OCI-M1 (cell line): Measurements from ENCODE around the gene TMEM129.

Source experiments
- DNase-seq: peaks from one replicate; lab custom pipeline; 2025; lab: John Stamatoyannopoulos, UW

Gene TMEM129

DNA sequence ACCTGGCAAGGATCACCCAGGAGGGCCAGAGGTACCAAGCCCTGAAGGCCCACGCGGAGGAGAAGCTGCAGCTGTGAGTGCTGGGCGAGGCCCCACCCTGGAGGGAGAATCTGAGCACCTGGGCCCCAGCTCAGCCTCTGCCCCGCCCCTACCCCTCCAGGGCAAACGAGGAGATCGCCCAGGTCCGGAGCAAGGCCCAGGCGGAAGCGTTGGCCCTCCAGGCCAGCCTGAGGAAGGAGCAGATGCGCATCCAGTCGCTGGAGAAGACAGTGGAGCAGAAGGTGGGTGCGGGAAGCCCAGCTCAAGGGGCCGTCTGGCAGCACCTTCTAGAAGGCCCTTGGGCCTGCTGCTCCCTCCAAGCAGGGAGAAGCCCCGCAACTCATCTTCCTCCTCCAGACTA is 23.4 kb upstream of the TMEM129 start:
- DNase-seq: no peak

DNA sequence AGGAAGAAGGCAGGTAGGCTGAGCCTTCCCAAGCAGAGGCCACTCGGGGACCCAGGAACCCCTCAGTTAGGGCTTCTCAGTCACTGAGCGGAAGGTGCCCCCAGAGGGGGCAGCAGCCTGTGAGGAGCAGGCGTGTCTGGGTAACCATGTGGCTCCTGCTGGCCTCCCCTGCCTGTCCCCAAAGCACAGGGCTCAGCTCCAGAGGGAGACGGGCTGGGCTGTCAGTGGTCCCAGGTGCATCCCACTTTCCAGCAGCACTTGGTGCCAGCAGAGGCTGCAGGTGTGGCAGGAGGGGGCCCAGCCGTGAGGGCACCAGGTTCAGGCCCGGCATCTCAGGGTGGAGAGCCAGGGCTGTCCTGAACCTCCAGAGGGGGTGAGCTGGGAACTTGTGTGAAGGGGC is 22.9 kb upstream of the TMEM129 start:
- no peak for DNase-seq

DNA sequence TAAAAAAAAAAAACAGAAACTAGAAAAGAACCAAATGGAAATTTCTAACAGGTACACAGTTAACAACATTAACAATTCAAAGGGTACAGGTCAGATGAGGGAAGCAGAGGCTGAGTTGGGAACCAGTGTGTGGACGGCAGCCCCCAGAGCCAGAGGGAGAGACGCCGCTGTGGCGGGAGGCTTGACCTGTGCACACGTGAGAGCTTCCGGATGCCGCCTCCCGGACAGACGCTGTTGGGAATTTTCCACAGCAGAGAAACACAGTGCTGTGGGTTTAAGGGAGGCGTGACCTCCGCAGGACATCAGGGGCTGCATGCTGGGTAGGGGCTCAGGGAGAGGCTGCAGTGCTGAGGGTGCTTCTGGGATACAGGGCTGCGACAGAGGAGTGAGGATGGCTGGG is 22.4 kb upstream of the TMEM129 start:
- no peak for DNase-seq

DNA sequence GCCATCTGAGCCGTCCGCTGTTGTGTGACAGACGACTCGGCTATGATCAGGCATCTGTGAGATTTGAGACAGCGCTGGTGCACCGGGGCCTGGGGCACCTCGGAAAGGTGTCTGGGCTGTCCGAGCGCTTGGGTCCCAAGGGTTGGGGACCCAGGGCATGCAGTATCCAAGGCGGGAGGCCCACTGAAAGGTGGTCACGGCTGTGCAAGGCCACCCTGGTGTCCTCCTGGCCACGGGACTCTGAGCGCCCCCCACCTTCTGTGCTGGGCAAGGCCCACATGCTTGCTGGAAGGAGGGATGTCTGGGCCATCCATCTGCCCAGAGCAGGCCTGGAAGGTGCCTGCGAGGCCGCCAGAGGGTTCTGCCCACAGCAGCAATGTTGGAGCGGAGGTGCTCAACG is 20.1 kb upstream of the TMEM129 start:
- no peak for DNase-seq

DNA sequence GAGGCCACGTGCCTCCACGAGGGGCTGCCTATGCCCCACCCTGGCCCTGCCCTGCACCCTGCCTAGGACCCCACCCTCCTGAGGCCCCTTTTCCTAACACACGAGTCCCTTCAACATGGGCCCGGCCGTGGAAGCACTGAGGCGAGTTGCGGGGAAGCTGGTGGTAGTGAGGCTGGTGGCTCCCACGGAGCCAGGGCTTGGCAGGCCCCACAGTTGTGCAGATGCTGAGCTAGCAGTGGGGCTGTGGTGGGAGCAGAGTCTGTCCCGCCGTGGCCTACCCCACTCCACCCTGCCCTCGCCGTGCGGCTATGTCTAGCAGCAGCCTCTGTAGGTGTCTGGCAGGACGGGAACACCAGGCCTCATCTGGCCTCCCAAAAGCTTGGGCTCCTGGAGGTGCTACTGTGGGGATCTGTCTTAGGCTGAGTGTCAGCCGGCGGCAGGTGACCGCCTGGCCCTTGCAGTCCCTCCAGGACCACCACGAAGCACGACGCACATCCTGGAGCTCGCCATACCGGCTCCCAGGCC is 19.0 kb upstream of the TMEM129 start:
- DNase-seq: no peak

DNA sequence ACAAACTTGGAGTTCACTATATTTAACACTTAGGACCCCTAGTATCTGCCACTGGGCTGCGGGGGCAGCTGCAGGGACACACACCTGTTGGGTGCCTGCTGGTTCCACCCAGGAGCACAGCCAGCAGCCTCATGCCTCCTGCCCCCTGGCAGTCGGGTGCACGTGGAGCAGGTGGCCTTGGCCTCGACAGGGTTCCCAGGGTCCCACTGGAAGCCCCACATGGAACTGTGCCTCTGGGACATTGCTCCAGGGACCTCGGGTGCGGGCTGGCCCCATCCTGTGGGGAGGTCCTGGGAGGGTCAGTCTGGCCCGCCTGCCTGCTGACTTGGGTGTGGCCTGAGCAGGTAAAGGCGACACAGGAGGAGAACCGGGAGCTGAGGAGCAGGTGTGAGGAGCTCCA is 18.2 kb upstream of the TMEM129 start:
- no peak for DNase-seq

DNA sequence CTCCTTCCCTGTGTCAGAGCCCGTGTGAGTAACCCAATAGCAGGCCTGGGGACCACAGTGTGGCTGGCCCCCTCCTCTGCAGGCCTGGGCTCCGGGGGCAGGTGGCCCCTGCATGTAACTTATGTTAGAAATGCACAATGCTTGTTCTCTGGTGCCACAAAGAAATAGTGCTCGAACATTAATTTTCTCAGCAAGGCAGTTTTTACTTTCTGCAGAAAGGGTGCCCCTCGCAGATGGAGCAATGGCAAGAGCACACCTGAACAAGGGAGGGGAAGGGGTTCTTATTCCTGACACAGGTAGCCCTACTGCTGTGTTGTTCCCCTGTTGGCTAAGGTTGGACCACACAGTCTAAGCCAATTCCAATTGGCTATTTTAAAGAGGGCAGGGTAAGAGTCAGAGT is 17.3 kb upstream of the TMEM129 start:
- DNase-seq: no peak

DNA sequence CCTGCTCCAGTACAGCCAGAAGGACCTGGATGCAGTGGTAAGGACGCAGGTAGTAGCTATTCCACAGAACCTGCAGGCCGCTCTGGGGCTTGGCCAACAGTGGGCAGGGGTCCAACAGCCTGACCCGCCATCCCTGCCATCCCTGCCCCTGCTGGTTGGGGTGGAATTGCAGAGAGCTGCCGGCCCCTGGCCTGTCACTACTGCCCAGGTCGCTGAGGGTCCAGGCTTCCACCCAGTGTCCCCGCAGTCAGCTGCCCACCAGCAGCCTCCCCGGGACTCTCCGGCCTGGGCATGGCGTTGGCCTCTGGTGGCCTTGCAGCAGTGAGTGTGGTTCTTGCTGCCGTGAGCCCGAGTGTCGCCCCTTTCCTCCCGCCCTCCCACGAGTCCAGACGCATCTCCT is 16.5 kb upstream of the TMEM129 start:
- no peak for DNase-seq

DNA sequence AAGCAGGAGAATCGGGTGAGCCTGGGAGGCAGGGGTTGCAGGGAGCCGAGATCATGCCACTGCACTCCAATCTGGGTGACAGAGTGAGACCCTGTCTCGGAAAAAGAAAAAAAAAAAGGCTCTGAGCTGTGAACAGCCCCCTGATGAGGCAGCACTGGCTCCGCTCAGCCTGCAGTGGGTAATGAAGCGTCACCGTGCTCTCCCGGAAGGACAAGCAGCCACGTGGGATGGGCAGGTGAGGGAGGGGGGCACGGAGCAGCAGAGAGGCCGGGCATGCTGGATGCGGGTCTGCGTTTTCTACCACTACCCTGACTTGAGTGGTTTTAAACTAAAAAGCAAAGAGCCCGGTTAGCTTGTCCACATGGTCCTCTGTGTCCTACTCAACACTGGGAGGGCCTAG is 15.7 kb upstream of the TMEM129 start:
- no peak for DNase-seq

DNA sequence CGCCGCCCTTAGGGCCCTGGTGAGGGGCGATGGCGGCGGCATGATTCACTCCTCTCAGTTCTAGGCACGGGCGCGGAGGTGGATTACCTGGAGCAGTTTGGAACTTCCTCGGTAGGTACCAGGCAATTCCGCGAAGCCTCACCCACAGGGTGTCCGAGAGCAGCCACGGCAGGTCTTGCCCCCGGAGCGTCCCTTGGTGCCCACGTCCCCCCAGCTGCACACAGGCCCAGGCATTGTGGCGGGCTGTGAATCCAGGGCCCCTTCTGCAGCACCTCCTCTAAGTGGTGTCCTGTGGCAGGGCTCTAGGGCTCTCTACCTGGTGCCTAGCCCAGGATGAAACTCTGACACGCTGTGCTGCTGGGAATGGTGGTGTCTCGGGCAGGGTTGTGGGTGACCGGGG is 14.1 kb upstream of the TMEM129 start:
- DNase-seq: no peak

DNA sequence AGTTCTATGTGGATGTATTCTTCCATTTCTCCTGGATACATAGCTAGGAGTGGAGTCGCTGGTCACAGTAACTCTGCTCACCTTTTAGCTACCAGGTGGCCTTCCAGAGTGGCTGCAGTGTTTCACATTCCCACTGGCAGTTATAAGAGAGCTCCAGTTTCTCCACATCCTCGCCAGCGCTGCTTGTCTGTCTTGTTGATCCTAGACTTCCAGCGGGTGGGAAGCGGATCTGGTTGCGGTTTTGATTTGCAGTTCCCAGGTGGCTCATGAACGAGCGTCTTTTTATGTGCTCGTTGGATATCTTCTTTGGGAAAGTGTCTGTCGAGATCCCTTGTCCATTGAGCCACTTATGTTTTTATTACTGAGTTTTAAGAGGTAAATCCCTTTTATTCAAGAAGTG is 11.8 kb upstream of the TMEM129 start:
- DNase-seq: no peak

DNA sequence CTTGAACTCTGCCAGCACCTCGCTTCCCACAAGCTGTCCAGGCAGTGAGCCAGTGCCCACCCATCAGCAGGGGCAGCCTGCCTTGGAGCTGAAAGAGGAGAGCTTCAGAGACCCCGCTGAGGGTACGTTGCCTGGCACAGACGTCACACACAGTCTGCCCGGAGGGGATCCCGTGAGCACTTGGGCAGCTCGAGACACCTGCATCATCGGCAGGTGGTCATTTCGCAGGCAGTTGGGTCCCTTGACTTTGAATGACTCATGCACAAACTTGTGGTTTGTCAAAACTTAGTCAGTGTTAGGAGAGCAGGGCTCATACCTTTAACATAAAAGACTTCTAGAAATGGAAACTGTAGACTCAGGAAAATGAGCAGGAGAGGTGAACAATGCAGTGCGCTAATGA is 10.1 kb upstream of the TMEM129 start:
- DNase-seq: no peak

DNA sequence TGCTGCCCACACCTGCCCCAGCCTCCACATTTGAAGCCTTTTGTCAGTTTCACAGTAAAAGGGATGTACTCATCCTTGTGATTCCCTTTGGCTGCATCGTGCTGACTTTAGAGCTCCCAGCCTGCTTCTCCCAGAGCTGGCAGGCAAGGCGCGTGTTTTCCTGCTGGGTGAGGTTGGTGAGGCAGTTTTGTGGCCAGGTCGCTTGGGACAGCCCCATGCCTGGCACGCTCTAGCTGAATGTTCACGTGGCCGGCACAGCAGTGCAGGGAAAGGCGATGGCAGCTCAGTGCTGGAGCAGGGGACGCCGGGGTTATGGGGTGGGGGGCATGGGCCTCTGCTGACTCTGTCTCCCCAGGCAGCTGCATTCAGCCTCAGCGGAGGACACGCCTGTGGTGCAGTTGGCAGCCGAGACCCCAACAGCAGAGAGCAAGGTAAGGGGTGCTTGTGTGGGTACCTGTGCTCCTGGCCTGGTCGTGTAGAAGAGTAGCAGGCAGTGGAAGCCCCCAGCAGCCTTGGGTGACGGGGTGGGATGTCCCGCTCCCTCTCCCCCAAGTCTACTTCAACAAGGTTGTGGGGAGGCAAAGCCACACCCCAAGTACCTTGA is 9.5 kb upstream of the TMEM129 start:
- DNase-seq: no peak

DNA sequence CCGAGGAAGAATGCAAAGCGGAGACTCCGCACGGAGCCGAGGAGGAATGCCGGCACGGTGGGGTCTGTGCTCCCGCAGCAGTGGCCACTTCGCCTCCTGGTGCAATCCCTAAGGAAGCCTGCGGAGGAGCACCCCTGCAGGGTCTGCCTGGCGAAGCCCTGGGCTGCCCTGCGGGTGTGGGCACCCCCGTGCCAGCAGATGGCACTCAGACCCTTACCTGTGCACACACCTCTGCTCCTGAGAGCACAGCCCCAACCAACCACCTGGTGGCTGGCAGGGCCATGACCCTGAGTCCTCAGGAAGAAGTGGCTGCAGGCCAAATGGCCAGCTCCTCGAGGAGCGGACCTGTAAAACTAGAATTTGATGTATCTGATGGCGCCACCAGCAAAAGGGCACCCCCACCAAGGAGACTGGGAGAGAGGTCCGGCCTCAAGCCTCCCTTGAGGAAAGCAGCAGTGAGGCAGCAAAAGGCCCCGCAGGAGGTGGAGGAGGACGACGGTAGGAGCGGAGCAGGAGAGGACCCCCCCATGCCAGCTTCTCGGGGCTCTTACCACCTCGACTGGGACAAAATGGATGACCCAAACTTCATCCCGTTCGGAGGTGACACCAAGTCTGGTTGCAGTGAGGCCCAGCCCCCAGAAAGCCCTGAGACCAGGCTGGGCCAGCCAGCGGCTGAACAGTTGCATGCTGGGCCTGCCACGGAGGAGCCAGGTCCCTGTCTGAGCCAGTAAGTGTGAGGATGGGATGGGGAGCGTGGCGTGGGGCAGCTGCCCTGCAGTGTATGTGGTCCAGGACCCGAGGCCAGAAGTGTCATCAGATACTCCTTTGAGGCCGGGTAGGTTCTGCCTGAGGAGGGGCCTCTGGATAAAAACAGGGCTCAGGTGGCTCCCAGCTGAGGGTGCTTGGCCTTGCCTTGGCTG is 7.2 kb upstream of the TMEM129 start:
- no peak for DNase-seq

DNA sequence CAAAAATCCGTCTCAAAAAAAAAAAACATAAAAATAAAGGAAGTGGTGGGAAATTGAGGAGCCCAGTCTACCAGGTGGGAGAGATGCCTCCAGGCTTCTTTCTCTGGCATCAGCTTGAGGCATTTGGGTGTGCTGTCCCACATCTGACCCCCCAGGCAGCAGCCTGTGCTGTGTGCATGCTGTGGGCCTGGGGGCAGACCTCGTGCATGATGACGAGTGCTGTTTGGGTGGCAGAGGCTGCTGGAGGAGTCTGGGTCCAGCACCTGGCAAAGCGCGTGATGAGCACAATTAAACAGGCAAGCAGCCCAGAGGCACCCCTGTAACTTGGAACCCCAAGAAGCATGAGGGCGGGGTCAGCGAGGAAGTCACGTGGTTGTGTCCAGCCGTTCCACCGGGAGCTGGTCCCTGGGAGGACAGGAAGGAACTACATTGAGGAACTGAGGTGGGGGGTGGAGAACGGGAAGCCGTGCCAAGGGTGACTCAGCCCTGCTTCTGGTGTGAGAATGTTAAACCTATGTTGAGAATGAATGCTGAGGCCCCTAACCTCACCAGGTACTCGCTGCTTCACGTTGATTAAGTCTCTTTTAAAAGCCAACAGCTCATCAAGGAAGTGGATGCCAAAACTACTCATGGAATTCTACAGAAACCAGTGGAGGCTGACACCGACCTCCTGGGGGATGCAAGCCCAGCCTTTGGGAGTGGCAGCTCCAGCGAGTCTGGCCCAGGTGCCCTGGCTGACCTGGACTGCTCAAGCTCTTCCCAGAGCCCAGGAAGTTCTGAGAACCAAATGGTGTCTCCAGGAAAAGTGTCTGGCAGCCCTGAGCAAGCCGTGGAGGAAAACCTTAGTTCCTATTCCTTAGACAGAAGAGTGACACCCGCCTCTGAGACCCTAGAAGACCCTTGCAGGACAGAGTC is 6.3 kb upstream of the TMEM129 start:
- DNase-seq: no peak

DNA sequence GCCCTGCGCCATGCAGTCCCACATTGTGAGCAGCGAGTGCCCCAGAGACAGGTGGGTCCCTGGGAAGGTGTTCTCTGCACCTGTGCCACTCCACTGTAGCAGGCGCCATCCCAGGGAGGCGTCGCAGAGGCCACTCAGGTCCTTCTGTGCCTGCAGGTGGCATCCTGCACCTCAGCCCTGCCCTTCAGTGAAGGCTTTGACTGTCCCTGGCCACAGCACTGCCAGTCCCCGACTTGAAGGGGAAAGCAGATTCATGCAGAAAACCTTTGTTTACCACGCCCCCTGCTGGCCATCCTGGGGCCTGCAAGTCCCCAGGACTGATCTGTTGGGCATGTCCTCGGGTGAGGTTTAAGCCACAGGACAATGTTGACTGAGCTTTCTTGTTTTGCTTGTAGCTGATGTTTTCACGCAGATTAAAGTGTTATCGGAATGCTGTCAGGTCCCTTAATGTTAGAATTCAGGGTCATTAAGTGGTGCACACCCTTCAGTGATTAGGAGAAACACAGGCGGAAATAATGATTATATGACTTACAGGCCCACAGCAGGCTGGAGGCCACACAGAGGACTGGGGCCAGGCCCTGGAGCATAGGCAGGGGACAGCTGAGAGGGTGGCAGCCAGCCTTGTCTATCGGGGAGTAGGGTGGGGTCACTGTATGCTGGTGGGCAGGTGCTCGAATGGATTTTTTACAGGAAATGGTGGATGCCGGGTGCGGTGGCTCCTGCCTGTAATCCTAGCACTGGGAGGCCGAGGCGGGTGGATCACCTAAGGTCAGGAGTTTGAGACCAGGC is 5.2 kb upstream of the TMEM129 start:
- peak; percentile 92 for DNase-seq

DNA sequence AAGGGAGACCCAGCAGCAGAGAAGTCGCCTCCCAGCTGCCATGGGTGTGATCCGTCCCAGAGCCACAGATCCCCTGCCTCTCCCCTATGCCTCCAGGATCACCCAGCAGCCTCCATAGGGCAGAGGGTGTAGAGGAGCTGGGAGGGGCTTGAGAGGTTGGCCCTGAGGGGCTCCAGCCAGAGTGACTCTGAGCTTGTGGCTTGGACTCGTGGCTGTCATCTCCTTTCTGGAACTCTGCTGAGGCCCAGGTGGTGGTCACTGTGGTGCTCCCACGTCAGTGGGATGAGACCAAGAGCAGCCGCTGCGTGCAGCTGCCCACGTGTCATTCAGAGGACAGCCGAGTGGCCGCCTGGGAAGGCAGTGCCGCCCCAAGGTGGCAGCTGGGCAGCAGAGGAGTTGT is 4.4 kb upstream of the TMEM129 start:
- no peak for DNase-seq

DNA sequence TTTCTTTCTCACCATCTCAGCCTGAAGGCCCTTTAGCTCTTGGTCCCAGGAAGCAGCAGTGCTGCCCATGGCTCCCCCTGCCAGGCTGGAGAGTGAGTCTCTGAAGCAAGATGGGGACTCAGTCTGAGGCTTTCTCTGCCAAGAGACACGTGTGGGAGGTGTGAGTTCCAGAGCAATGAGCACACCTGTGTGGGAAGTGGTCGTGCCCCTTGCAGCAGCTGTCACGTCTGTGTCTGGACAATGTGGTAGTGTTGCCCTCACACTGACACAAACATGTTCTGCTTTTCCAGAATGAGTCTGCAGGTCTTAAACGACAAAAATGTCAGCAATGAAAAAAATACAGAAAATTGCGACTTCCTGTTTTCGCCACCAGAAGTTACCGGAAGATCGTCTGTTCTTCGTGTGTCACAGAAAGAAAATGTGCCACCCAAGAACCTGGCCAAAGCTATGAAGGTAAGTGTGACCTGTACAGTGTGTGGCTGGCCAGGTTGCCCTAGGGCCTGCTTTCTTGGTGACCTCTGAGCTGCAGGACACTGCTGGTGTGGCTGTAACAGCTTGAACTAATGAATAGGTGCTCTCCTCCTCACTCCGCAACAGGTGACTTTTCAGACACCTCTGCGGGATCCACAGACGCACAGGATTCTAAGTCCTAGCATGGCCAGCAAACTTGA is 2.1 kb upstream of the TMEM129 start:
- DNase-seq: no peak

DNA sequence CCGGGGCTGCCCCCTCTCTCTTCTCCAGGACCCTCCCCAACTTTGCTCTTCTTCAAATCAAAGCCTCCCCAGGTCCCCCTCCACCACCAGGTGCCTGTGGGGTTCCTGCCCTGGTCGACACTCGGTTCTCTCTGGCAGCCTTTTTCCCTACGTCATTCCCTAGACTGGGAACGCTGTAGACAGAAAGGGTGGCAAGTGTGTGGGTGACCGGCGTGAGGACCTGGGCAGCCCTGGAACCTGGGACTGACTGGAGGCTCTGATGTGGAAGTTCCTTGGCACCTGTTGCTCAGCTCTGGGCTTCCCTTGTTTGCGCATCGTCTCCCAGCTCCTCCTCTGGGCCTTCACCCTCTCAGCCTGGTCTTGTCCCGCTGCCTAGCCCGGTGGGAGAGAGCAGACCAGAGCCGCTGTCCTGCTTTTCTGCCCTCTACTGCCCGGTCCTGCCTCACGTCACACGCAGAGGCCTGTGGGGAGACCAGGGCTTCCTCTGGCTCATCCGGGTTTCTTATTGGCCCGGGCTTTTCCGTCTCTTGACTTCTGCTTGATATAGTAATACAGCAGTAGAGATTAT is 1.5 kb upstream of the TMEM129 start:
- no peak for DNase-seq

DNA sequence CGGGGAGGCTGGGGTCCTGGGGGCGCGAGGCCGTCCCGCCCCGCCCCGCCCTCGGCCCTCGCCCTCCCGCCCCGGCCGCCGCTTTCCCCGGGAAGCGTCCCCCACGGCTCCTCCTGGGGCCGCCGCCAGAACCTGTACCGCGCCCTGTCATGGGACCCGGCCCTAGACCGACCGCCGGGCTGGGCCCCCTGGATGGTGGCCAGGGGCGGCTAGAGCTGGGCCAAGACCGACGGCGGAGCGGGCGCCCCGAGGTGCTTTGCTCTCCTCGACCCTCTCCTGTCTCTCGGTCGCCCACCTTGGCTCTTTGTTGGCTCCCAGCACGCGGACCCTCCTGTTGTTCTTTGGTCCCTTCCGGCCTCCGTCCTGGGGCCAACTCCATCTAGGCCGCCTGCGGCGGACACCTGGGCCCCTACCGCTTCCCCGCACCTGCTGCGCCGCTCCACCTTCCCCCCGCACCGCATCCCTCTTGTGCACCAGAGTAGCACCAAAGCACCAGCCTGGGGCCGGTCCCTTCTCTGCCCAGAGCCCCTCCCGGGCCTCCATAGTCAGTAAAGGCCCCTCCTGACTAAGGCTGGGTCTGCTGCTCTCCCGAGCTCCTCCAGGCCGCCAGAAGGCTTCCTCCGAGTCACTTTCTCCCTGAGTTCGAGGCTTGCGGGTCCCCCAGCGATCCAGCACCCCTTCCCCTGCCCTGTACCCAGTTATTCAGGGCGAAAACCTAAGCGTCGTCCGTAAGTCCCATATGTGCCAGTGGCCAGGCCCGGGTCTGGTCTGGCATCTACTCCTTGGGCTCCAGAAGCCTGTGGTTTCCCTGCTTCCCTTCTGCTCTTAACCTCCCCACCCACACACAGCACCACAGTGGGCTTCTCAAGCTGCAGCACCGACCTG is 785 bp upstream of the TMEM129 start:
- no peak for DNase-seq
